Left renal cortex interstitium (tissue), 4 donors: ENCODE results near the gene CCDC196. TPM values are rescaled to one million over a fixed set of nuclear protein-coding genes. Genes with fewer than 3 reads are reported as not detected.
"Not testable (repeated sequence)": the region's sequence is repeated elsewhere in the genome, so short reads cannot be mapped to it uniquely, and the experiment has no call there.

Experiments used
- DNase-seq, 4 donors: peaks; one replicate each; pipeline ENCODE4 v3.0.0-alpha.2; 2013; ENCODE audit warnings: low read depth in 4 of 4, low spot score in 2 of 4, missing footprints in 1 of 4
- polyA plus RNA-seq, 4 donors: library from polyadenylated mRNA; unstranded; fragments of 120-200 nt; gene quantifications; one replicate each; pipeline ENCODE4 v1.2.1, GENCODE V29; 2013; ENCODE audit not compliant: insufficient read length in 4 of 4

The CCDC196 gene
- polyA plus RNA-seq, 4 donors: 0.22 to 0.36 TPM; not detected in 2

DNA sequence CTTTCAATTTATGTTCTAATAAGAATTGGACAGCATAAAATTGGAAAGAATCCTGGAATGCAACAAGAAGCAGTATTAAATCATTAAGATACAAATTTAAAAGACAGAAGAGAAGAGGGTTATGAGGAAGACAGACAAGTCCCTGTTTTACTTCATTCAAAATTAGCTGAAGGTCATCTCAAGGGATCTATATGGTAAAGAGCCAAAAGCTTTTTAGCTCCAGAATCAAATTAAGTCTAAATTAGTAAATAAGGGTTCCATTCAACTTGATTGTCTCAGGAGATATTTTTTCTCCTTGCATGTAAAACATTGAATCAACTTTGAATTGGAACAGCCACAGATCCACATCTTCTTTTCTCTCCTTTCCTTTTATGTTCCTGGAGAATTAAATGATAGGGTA, 7.6 kb downstream of the CCDC196 start:
- DNase-seq: no peak

DNA sequence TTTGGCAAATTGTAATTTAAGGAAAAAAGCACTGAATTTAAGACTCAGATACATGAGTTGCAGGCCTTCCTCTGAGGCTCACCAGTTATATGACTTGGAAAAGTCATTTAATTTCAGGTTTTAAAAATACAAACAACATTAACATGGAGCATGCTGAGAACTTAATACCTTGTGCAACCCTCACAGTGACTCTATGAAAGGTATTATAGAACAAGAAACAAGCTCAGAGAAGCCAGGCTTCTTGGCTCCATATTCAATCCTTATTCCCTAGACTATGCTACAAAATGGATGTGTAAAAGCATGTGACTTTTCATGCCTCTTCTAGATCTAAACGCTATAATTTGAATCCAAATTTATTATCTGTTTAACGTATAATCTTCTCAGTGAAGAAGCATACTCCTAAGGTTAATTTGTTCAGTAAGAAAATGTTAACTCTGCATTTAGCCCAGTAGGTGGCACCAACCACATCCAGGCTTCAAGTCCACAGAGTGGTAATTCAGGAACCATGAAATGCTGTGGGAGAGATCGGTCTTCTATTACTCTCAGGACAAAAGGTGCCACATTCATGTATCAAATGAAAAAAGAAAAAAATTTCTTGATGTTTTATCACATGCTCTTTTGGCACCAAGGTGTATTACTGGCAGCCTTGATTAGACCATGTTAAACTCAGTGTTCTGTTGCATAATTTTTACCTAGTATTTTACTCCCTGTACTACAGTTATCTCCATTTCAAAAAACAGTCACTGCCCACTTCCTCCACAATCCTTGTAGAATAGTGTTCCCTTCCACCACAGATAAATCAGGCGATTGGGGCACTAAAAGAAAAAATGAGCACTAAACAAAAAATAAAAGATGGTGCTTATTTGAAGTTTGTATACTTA, 9.3 kb downstream of the CCDC196 start:
- peak in 3 of 4 donors; percentile 29 to 62 (median 50) for DNase-seq

GRCh38 chr14:66496188-66496807, 10.1 kb downstream of the CCDC196 start:
- DNase-seq: no peak

DNA sequence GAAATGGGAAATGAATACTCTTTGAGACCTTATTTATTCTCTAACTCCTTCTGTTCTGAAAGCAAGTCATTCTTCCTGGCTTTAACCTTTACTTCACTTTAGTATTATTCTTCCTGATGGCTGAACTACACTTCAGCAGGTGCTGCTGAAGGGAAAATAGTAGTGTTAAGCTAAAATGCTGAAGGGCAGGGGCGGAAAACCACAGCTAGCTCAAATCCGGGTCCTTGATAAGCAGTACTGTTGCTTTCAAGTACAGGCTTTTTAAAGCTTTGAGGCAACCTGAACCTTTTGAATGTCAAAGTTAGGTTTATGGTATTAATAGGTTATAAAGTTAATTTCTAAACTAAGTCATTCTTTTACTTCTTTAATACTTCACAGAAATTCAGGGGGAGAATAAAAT, 10.7 kb downstream of the CCDC196 start:
- DNase-seq: no peak

DNA sequence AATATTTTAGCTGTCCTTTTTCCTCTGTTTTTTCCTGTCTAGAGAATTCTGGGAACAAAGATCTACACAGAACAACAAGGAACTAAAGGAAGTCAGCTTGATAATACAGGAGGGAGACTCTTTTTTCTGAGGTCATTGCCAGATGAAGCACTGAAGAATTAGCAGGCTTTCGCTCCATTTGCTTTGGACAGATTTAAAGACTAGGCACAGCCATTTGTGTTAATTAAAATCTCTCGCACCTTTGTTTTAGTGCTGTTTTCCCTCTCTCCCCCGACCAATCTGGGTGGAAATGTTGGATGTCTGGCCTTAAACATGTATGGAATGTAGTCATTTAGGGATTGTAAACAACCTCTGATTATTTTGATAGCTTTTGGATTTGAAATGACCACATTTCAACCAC, 12.1 kb downstream of the CCDC196 start:
- no peak for DNase-seq

DNA sequence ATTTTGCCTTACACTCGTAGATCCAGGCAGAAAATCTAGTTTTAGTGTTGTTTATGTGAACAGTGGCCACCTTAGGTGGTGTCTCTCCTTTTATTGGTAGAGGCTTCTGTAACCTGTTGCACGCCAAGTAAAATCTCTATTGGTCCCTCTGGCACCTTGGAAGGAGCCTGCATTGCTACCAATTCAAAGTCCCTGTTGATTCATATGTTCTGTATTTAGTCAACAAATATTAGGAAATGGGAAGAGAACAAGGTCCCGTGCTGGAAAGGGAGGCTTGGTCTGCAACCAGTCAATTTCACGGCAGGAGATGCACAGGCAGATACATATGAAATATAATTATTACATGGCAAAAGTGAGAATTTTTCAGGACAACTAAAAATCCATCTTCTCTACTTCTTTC, 15.4 kb downstream of the CCDC196 start:
- no peak for DNase-seq

GRCh38 chr14:66502836-66503235, 16.7 kb downstream of the CCDC196 start:
- not testable (repeated sequence) for DNase-seq

DNA sequence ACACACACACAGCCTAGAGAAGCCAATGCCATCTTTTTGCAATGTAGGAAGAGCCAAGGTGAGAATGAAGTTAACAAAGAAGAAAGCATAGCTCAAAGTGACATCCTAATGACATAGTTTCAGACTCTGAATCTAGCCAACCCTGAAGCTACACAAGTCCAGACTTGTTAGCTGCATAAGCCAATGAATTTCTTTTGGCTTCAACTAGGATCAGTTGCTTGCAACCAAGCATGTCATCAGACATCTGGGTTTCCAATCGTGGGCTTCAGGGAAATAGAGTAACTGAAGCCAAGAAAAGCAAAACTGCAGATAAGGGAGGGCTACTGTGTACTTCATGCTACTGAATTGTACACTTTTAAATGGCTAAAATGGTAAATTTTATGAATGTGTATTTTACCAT, 17.4 kb downstream of the CCDC196 start:
- no peak for DNase-seq

- DNase-seq: peak in 1 of 4 donors; percentile 60
Measured at GRCh38 chr14:66507181-66507721, 21.1 kb downstream of the CCDC196 start.

DNA sequence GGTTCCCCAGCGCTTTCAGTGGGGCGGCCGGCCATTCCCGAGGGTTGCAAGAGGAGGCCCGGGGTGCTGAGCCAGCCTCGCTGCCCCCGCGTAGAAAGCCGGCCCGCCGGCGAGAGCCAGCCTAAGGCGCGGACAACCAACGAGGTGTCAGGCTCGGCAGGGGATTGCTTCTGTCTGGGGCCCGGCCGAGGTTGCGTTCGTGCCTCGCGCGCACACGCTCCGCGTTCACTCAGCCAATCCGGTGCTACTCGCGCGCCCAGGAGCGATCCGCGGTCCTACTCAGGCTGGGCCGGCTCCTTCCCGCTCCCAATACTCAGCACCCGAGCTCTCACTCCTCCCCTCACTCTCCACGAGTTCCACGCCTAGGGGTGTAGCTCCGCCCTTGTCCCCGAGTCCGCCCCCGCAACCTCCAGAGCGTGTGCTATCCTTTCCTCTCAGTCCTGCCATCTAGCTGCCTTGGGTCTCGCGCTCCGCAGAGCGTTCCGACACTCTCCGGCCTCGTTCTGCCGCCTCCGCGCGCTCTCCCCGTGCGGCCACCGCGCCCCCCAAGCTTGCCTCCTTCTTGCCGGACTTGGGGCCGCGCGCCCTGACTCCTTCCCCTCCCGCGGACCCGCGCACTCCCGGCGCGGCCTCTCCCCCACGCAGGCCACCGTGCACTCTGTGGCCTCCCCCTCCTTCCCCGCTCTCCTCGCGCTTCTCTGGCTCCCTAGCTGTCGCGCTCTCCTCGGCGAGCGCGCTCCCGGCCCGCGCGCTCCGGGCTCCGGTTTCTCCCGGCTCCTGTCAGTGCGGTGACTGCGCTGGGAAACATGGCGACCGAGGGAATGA, 21.8 kb downstream of the CCDC196 start, which contains the start of gene GPHN:
Gene GPHN (plus strand): TSS at position 426 of the 825 bp plus-strand sequence.
- peak; percentile 88 to 93 (median 90) for DNase-seq

DNA sequence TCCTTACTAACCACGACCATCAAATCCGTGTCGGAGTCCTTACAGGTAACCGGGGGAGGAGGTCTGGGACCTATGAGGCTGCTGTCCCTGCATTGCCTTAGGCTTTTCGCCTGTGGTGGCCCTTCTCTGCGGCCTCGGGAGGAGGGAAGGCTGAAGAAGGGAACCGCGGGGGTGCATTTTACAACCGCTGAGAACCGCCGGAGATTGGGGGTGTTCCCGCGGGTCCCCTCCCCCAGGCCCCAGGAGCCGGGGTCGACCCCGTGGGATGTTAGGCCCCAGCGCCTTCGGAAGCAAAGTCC, 22.3 kb downstream of the CCDC196 start:
- no peak for DNase-seq

DNA sequence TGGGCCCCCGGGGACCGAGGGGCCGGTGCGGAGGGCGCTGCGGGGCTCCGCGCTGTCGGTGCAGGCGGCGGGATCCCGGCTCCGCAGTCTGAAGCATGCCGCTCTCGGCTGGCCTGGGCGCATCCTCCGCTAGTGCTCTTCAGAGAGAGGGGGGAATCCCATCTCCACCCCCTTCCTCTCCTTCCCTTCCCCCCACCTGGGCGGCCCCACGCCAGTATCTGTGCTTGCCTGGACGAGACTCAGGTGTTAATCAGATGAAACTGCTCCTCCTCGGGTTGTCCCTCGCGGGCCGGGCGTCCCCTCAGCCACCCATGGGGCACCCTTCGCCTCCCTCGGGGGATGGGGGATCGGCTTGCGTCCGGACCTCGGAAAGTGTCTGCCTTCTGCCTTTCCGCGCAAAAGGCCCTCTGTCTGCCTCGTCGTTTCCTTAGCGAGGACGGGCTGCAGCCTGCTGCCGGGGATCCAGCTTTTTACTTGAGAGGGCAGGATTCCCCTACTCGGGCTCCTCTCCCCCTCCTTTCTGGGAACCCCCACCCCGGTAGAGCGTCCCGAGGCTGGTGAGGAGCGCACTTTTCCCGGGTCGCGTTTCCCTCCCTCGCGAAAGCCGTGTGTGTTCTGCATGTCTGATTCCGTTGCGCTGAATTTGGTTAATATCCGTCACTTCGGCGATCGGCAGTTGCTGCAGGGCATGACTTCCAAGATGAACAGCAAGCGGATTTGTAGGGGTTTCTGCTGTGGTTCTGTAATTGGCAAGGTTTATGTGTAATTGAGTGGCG, 22.9 kb downstream of the CCDC196 start:
- peak in 1 of 4 donors; percentile 37 for DNase-seq

DNA sequence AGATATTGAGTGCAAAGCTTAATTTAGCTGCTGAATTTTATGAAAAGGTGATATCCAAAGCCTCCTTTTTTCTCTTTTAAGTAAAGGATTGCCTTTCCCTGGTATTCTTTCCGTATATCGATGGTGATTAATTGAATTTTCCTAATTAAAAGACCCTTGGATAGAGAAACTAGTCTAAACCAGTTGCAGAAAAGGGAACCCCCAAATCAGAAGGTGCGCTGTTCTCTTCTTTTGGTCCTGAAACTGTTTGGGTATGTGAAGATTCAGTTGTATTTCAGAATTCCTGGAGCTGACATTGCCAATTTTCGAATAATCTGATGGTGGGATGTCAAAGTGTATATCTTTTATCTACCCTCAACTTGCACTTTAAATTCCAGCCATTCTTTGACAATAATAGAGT, 23.7 kb downstream of the CCDC196 start:
- DNase-seq: no peak

- DNase-seq: no peak
Measured at GRCh38 chr14:66511849-66512248, 25.7 kb downstream of the CCDC196 start.

DNA sequence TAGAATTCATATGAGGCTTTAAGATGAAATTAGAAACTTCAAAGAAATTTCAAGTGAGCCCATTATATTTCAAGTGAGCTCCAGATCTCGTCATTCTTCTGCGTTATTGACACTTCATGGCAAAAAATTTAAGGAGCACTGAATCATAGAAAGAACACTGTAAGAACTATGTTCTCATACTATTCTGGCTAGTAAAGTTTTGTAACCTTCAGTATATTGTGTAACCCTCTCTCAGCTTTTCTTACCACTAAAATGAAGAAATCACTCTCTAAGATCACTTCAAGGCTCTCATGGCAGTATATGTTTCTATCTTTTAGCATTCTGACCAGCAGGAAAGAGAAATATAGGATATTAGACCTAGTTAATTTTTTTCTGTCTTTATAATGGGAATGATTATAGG, 28.0 kb downstream of the CCDC196 start:
- no peak for DNase-seq

- no peak for DNase-seq
Measured at GRCh38 chr14:66530526-66530925, 44.4 kb downstream of the CCDC196 start.

DNA sequence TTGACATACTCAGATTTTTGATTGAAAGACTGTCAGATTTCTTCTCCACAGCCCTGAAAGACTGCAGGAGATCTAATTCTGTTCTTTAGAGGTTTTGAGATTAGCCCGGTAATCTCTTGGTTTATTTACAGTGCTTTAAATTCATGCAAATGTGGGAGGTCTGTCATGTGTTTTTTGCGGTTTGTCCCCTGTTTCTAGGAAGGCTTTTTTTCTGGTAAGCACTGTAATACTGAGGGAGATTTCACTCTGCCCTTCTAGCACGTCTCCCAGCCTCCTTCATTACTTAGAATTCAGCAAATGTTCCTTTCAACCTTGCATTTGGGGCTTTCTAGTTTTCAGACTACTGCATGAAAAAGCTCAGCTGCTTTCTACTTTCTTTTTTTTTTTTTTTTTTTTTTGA, 52.9 kb downstream of the CCDC196 start:
- no peak for DNase-seq

DNA sequence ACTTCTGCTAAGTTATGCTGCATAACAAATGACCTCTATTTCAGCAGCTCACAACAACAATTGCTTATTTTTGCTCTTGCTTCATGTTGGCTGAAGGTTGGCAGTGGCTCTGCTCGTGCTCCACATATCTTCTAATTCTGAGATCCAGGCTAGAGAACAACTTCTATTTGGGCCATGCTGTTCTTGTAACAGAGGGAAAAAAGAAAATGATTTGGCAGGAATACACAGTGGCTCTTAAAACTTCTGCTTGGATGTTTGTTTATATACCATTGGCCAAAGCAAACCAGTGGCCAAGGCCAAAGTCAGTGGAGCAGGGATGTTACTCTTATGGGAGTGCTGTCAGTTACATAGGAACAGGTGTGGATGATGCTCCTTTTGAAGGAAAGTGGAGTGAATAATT, 53.9 kb downstream of the CCDC196 start:
- DNase-seq: no peak

DNA sequence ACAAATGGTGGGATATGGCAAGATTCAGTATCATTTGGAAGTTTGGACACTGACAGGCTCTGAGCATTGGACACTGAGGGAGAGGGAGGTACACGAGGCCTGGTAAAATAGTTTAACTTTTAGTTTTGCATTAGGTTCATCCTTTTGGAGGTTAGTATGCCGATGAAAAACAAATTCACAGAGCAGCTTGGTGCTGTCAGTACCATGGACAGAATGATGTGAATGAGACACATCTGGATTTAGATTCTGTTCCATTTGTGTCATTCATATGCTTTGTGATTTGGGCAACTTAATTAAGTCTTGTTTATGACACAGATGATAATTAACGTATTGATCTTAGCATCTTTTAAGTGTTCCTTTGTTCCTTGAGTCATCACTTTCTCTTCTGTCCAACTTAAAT, 55.5 kb downstream of the CCDC196 start:
- DNase-seq: no peak

GRCh38 chr14:66543996-66544395, 57.8 kb downstream of the CCDC196 start:
- no peak for DNase-seq
